GM04503 (cell line): Measurements from ENCODE around the gene CXCL6.

ENCODE experiments used
- DNase-seq: peaks from one replicate; pipeline ENCODE4 v3.0.0-alpha.2; 2012; ENCODE audit warnings: low read depth

Gene CXCL6

GRCh38 chr4:73868206-73869129 lies 32.0 kb downstream of the CXCL6 start:
- no peak for DNase-seq

DNA sequence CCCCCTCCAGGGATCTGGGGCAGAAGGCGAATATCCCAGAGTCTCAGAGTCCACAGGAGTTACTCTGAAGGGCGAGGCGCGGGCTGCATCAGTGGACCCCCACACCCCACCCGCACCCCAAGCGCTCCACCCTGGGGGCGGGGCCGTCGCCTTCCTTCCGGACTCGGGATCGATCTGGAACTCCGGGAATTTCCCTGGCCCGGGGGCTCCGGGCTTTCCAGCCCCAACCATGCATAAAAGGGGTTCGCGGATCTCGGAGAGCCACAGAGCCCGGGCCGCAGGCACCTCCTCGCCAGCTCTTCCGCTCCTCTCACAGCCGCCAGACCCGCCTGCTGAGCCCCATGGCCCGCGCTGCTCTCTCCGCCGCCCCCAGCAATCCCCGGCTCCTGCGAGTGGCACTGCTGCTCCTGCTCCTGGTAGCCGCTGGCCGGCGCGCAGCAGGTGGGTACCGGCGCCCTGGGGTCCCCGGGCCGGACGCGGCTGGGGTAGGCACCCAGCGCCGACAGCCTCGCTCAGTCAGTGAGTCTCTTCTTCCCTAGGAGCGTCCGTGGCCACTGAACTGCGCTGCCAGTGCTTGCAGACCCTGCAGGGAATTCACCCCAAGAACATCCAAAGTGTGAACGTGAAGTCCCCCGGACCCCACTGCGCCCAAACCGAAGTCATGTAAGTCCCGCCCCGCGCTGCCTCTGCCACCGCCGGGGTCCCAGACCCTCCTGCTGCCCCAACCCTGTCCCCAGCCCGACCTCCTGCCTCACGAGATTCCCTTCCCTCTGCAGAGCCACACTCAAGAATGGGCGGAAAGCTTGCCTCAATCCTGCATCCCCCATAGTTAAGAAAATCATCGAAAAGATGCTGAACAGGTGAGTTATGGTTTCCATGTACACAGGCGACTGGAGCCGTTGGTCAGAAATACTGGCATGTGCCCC lies 32.9 kb downstream of the CXCL6 start, which contains the start of gene CXCL1:
Gene CXCL1, plus strand, starts transcription at position 264 of the 926 bp plus-strand sequence. Its CDS starts 78 bp downstream, at position 342.
- DNase-seq: no peak

DNA sequence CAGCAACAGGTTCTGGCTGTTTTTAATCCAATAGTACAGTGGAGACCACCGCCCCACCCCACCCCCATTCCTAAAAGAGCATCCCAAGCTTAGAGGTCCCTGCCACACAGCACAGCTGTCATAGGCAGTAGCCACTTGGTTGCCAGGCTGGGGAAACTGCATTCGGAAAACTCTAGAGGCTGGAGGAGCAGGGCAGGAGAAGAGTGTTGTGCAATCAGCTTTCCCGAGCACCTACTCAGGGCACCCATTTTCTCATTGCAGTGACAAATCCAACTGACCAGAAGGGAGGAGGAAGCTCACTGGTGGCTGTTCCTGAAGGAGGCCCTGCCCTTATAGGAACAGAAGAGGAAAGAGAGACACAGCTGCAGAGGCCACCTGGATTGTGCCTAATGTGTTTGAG lies 33.8 kb downstream of the CXCL6 start:
- no peak for DNase-seq

DNA sequence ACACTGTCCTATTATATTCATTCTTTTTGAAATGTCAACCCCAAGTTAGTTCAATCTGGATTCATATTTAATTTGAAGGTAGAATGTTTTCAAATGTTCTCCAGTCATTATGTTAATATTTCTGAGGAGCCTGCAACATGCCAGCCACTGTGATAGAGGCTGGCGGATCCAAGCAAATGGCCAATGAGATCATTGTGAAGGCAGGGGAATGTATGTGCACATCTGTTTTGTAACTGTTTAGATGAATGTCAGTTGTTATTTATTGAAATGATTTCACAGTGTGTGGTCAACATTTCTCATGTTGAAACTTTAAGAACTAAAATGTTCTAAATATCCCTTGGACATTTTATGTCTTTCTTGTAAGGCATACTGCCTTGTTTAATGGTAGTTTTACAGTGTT lies 34.3 kb downstream of the CXCL6 start:
- DNase-seq: no peak

DNA sequence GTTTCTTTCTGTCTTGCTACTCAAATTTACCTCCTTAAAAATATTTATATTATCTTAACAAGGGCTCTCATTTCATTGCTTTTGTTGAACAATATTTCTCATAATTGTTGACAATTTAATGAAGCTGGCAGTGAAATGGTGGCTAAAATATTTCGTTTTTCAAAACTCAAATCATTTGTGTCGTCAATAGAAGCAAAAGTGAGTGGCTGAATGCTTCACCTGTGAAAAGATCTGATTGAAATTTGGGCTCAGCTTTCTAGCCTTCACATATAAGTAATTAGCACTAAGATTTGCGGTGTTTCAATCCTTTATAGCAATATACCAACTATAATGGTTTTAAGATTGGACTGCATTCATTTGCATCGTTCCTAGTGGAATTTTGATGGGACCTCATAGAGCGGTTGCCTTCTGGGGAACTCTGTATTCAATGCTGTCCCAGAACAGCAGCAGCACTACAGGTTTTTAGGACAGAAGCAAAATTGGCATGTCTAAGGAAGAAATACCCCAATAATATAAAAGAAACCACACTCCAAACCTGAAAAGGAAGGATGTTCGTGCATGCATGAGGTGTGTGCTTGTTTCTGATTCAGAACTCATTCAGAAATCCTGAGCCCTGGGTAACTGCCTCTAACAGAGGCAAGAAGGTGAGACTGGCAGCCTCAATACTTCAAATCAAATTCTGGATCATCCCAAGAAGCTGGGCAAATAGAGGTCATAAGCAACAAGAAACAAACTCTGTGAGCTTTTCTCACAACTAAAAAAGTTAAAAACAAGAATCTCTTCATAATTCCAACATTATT lies 35.2 kb downstream of the CXCL6 start:
- no peak for DNase-seq

- no peak for DNase-seq
Measured at GRCh38 chr4:73872316-73873108, 36.0 kb downstream of the CXCL6 start.

GRCh38 chr4:73874386-73874785 lies 37.9 kb downstream of the CXCL6 start:
- no peak for DNase-seq

GRCh38 chr4:73875401-73875800 lies 38.9 kb downstream of the CXCL6 start:
- no peak for DNase-seq

- DNase-seq: no peak
Measured at GRCh38 chr4:73883306-73883705, 46.8 kb downstream of the CXCL6 start.

DNA sequence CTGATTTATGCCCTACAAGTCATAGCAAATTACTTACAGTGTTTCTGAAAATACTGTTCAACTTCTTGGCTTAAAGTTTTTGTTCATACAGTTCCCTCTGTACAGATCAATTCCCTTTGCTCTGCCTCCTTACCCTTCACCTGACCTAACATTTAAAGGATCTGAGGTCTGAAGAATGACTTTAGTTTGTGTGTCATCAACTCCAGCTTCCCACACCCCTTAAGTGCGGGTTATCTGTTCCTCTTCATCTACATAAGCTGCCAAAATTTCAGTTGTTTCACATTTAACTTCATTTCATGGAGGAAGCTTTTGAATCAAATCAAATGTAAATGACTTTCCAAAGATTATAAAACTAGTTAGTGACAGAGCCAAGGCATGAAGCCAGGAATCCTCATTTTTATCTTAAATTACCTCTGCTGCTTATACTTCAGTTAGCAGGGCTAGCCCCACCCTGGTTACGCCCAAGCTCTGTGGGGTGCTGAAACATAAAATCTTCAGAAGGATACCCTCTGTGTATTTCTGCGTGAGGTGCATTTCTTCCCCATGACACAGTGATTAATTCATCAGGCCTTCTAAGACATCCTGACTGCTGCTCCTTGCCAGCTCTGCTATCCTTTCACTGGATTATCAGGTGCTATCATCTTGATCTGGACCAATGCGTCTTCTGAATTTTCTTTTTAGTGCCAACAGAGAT lies 49.2 kb downstream of the CXCL6 start:
- no peak for DNase-seq
